Measurements from ENCODE around the gene DSCAML1.

Gene DSCAML1

GRCh38 chr11:117613521-117613920 lies 183.5 kb downstream of the DSCAML1 start:
- no peak for TF ChIP-seq CTCF (IDR thresholded peaks at IDR 0.05)
- H3K27ac Mint-ChIP-seq = no peak overlapping the region
- H3K27me3 Mint-ChIP-seq (ENCODE audit: low read depth, poor library complexity) = peaks cover 70% of the 10 kb centered on the region

GRCh38 chr11:117612177-117612576 lies 184.8 kb downstream of the DSCAML1 start:
- peaks cover 67% of the 10 kb centered on the region for H3K27me3 Mint-ChIP-seq (ENCODE audit: low read depth, poor library complexity)

More at GRCh38 chr11:117613521-117613920, 183.5 kb downstream of the DSCAML1 start:
- DNase-seq = no peak
- Mint-ChIP-seq H3K36me3 (ENCODE audit: low read depth) (no peaks in the 10 kb centered on the region), H3K4me3 (no peak overlapping the region), H3K9me3 (peaks cover 4% of the 10 kb centered on the region), H3K4me1 (peaks cover 7% of the 10 kb centered on the region)

GRCh38 chr11:117610901-117611300 lies 186.1 kb downstream of the DSCAML1 start:
- no peak for DNase-seq
- Mint-ChIP-seq H3K4me1 (peaks cover 21% of the 10 kb centered on the region), H3K36me3 (ENCODE audit: low read depth) (no peaks in the 10 kb centered on the region), H3K4me3 (no peak overlapping the region), H3K27ac (no peak overlapping the region), H3K9me3 (peaks cover 4% of the 10 kb centered on the region), H3K27me3 (ENCODE audit: low read depth, poor library complexity) (peaks cover 67% of the 10 kb centered on the region)
- no peak for TF ChIP-seq CTCF (IDR thresholded peaks at IDR 0.05)

More at GRCh38 chr11:117612177-117612576, 184.8 kb downstream of the DSCAML1 start:
- no peaks in the 10 kb centered on the region for H3K36me3 Mint-ChIP-seq (ENCODE audit: low read depth)
- no peak for TF ChIP-seq CTCF (IDR thresholded peaks at IDR 0.05)
- DNase-seq = no peak
- peaks cover 8% of the 10 kb centered on the region for H3K4me1 Mint-ChIP-seq
- H3K27ac Mint-ChIP-seq = no peak overlapping the region
- H3K9me3 Mint-ChIP-seq = peaks cover 4% of the 10 kb centered on the region
- no peak overlapping the region for H3K4me3 Mint-ChIP-seq

- Mint-ChIP-seq H3K9me3 (peaks cover 3% of the 10 kb centered on the region), H3K4me1 (peaks cover 27% of the 10 kb centered on the region), H3K36me3 (ENCODE audit: low read depth) (no peaks in the 10 kb centered on the region), H3K27me3 (ENCODE audit: low read depth, poor library complexity) (peaks cover 61% of the 10 kb centered on the region), H3K27ac (no peak overlapping the region), H3K4me3 (no peak overlapping the region)
- no peak for DNase-seq
- no peak for TF ChIP-seq CTCF (IDR thresholded peaks at IDR 0.05)
Observed at GRCh38 chr11:117610045-117610444, 187.0 kb downstream of the DSCAML1 start.

GRCh38 chr11:117607449-117607848 lies 189.6 kb downstream of the DSCAML1 start:
- TF ChIP-seq CTCF (IDR thresholded peaks at IDR 0.05) = no peak
- peaks cover 42% of the 10 kb centered on the region for H3K27me3 Mint-ChIP-seq (ENCODE audit: low read depth, poor library complexity)
- DNase-seq = no peak
- no peak overlapping the region for H3K27ac Mint-ChIP-seq
- H3K4me3 Mint-ChIP-seq = no peak overlapping the region
- peaks cover 41% of the 10 kb centered on the region for H3K4me1 Mint-ChIP-seq
- H3K9me3 Mint-ChIP-seq = no peaks in the 10 kb centered on the region
- H3K36me3 Mint-ChIP-seq (ENCODE audit: low read depth) = no peaks in the 10 kb centered on the region

GRCh38 chr11:117606790-117607189 lies 190.2 kb downstream of the DSCAML1 start:
- Mint-ChIP-seq H3K4me1 (peaks cover 41% of the 10 kb centered on the region), H3K27ac (no peak overlapping the region), H3K36me3 (ENCODE audit: low read depth) (no peaks in the 10 kb centered on the region), H3K9me3 (no peaks in the 10 kb centered on the region), H3K27me3 (ENCODE audit: low read depth, poor library complexity) (peaks cover 39% of the 10 kb centered on the region), H3K4me3 (no peak overlapping the region)
- DNase-seq = no peak
- TF ChIP-seq CTCF (IDR thresholded peaks at IDR 0.05) = no peak
